H1 (cell line): ENCODE data around the gene SSX7. TPM values are rescaled to one million over a fixed set of nuclear protein-coding genes. Genes with fewer than 3 reads are reported as not detected.
"Not testable (repeated sequence)": the region's sequence is repeated elsewhere in the genome, so short reads cannot be mapped to it uniquely, and the experiment has no call there.

Experiments
- CTCF ChIA-PET: fragments of 300-600 bp; sonication (Branson Sonifier 250); formaldehyde crosslinking; loops from one replicate; lab custom pipeline; 2021; ENCODE audit not compliant: partially characterized antibody; lab: Charles Lee
- POLR2A ChIA-PET: fragments of 300-600 bp; sonication (Branson Sonifier 250); formaldehyde crosslinking; loops from one replicate; lab custom pipeline; 2021; ENCODE audit warnings: inconsistent platforms; ENCODE audit not compliant: partially characterized antibody; lab: Charles Lee
- DNase-seq, 2 experiments: peaks; one replicate each; pipeline versions ENCODE4 v3.0.0 to v3.0.0-alpha.2; 2010 to 2022; ENCODE audit warnings: low spot score in 2 of 2, low read depth in 1 of 2, mixed read lengths in 1 of 2
- FAIRE-seq: peaks from 2 replicates; lab custom pipeline; 2011; peaks lifted over from hg19 to GRCh38; lab: Jason Lieb, UNC
- H2AFZ ChIP-seq: 2 replicates; pipeline ENCODE4 v1.8.1; 2012; ENCODE audit warnings: low read length, inconsistent platforms
- H2AK5ac ChIP-seq: 2 replicates; pipeline ENCODE4 v1.6.1; 2013; ENCODE audit warnings: low read depth, low read length
- H2BK120ac ChIP-seq: replicated peaks from 2 replicates; pipeline ENCODE3; 2013; ENCODE audit warnings: low read depth, low read length, inconsistent platforms
- H2BK12ac ChIP-seq: 2 replicates; pipeline ENCODE4 v1.6.1; 2013; ENCODE audit warnings: low read depth, low read length
- H2BK15ac ChIP-seq: 2 replicates; pipeline ENCODE4 v1.6.1; 2013; ENCODE audit warnings: low read length
- H2BK20ac ChIP-seq: 2 replicates; pipeline ENCODE4 v1.6.1; 2013; ENCODE audit warnings: low read length
- H2BK5ac ChIP-seq: 2 replicates; pipeline ENCODE4 v1.6.1; 2013; ENCODE audit warnings: low read depth, low read length
- H3K14ac ChIP-seq: 2 replicates; pipeline ENCODE4 v1.6.1; 2013; ENCODE audit warnings: inconsistent platforms; ENCODE audit not compliant: insufficient read length
- H3K18ac ChIP-seq: 2 replicates; pipeline ENCODE4 v1.6.1; 2013; ENCODE audit warnings: low read length; ENCODE audit errors: extremely low read depth
- H3K23ac ChIP-seq: 2 replicates; pipeline ENCODE4 v1.6.1; 2013; ENCODE audit warnings: inconsistent platforms; ENCODE audit not compliant: insufficient read length
- H3K23me2 ChIP-seq: 2 replicates; pipeline ENCODE4 v1.6.1; 2013; ENCODE audit warnings: low read depth, low read length
- H3K27ac ChIP-seq: 2 replicates; pipeline ENCODE4 v1.6.1; 2011; ENCODE audit warnings: low read depth, low read length, inconsistent platforms
- H3K27me3 ChIP-seq, 4 experiments: replicated peaks in 1 of 4; 1 replicate in 1 of 4; 2 replicates in 3 of 4; pipeline versions ENCODE4 v1.6.1 to v1.8.1; 2011 to 2013; ENCODE audit warnings: low read length in 3 of 4, mild to moderate bottlenecking in 3 of 4, inconsistent platforms in 2 of 4, mixed read lengths in 2 of 4, moderate library complexity in 1 of 4; ENCODE audit not compliant: control insufficient read depth in 3 of 4, insufficient read depth in 3 of 4; ENCODE audit errors: extremely low read depth in 1 of 4
- H3K36me3 ChIP-seq, 4 experiments: 2 replicates each; pipeline versions ENCODE4 v1.6.1 to v1.8.1; 2011 to 2013; ENCODE audit warnings: mild to moderate bottlenecking in 4 of 4, low read length in 3 of 4, moderate library complexity in 2 of 4, control low read depth in 1 of 4, inconsistent platforms in 1 of 4; ENCODE audit not compliant: insufficient read depth in 4 of 4, control insufficient read depth in 2 of 4
- H3K4ac ChIP-seq: replicated peaks from 2 replicates; pipeline ENCODE3; 2013; ENCODE audit warnings: low read length, low read depth, mixed read lengths, inconsistent platforms; ENCODE audit not compliant: insufficient read length
- H3K4me1 ChIP-seq, 4 experiments: replicated peaks in 1 of 4; 1 replicate in 1 of 4; 2 replicates in 3 of 4; pipeline versions ENCODE4 v1.6.1 to v1.8.1; 2011 to 2013; ENCODE audit warnings: low read length in 3 of 4, inconsistent platforms in 2 of 4, mixed read lengths in 1 of 4; ENCODE audit not compliant: insufficient read depth in 4 of 4, control insufficient read depth in 3 of 4
- H3K4me2 ChIP-seq, 2 experiments: 2 replicates each; pipeline versions ENCODE4 v1.6.1 to v1.8.1; 2011 to 2013; ENCODE audit warnings: low read depth in 2 of 2, low read length in 2 of 2, control low read depth in 1 of 2, inconsistent platforms in 1 of 2, mild to moderate bottlenecking in 1 of 2; ENCODE audit not compliant: insufficient read depth in 1 of 2
- H3K4me3 ChIP-seq, 4 experiments: fragments of 200-600, 300-600 bp in 1 of 4; sonication (generic), shearing (Covaris generic), sonication (Bioruptor Twin) in 1 of 4; 2 replicates each; pipeline versions ENCODE4 v1.5.1 to v1.8.1; 2011 to 2016; ENCODE audit warnings: low read length in 4 of 4, low read depth in 3 of 4, control low read depth in 2 of 4, inconsistent platforms in 2 of 4, mild to moderate bottlenecking in 2 of 4, mixed read lengths in 1 of 4, moderate library complexity in 1 of 4; ENCODE audit not compliant: insufficient read depth in 2 of 4; ENCODE audit errors: extremely low read depth in 1 of 4
- H3K56ac ChIP-seq: replicated peaks from 2 replicates; pipeline ENCODE3; 2013; ENCODE audit warnings: low read depth, mild to moderate bottlenecking, mixed read lengths, low read length, inconsistent platforms; ENCODE audit not compliant: insufficient read length
- H3K79me1 ChIP-seq: 2 replicates; pipeline ENCODE4 v1.6.1; 2013; ENCODE audit warnings: low read depth, low read length, control low read depth
- H3K79me2 ChIP-seq, 2 experiments: 2 replicates each; pipeline versions ENCODE4 v1.6.1 to v1.8.1; 2012 to 2013; ENCODE audit warnings: low read length in 2 of 2, mild to moderate bottlenecking in 2 of 2, inconsistent platforms in 1 of 2; ENCODE audit not compliant: insufficient read depth in 2 of 2, control insufficient read depth in 1 of 2
- H3K9ac ChIP-seq, 4 experiments: replicated peaks in 1 of 4; 1 replicate in 1 of 4; 2 replicates in 3 of 4; pipeline versions ENCODE4 v1.6.1 to v1.8.1; 2011 to 2013; ENCODE audit warnings: low read depth in 3 of 4, low read length in 3 of 4, control low read depth in 2 of 4, mild to moderate bottlenecking in 2 of 4, moderate library complexity in 2 of 4, inconsistent platforms in 1 of 4; ENCODE audit errors: extremely low read depth in 1 of 4
- H3K9me3 ChIP-seq, 2 experiments: 2 replicates each; pipeline versions ENCODE4 v1.6.1 to v1.8.1; 2012 to 2013; ENCODE audit warnings: mild to moderate bottlenecking in 2 of 2, moderate library complexity in 2 of 2, control low read depth in 1 of 2, inconsistent platforms in 1 of 2, low read depth in 1 of 2, low read length in 1 of 2, mixed read lengths in 1 of 2; ENCODE audit not compliant: insufficient read depth in 2 of 2
- H4K20me1 ChIP-seq, 2 experiments: replicated peaks in 1 of 2; 2 replicates each; pipeline versions ENCODE3 to v1.8.1; 2011 to 2013; ENCODE audit warnings: inconsistent platforms in 2 of 2, low read length in 2 of 2, mild to moderate bottlenecking in 1 of 2; ENCODE audit not compliant: insufficient read depth in 2 of 2, control insufficient read depth in 1 of 2
- H4K5ac ChIP-seq: 2 replicates; pipeline ENCODE4 v1.6.1; 2013; ENCODE audit warnings: low read length, low read depth, mixed read lengths, inconsistent platforms; ENCODE audit not compliant: insufficient read length
- H4K8ac ChIP-seq: 2 replicates; pipeline ENCODE4 v1.8.0; 2013; ENCODE audit warnings: mild to moderate bottlenecking, moderate library complexity, low read length, inconsistent platforms; ENCODE audit not compliant: insufficient read depth; ENCODE audit errors: extremely low read depth
- H4K91ac ChIP-seq: replicated peaks from 2 replicates; pipeline ENCODE3; 2013; ENCODE audit warnings: low read length, mixed read lengths, inconsistent platforms; ENCODE audit not compliant: insufficient read length
- WGBS, 2 experiments: shearing (Covaris generic) in 1 of 2; methylation state at CpG; one replicate each; pipeline versions ENCODE4 v1.1.6 to v1.1.7; 2013 to 2015; ENCODE audit warnings: low lambda C conversion rate in 2 of 2, mixed read lengths in 2 of 2, inconsistent platforms in 1 of 2, low coverage in 1 of 2, missing lambda C conversion rate in 1 of 2; ENCODE audit not compliant: insufficient replicate concordance in 2 of 2, insufficient coverage in 1 of 2, insufficient read length in 1 of 2; ENCODE audit errors: extremely low coverage in 1 of 2, missing lambda C conversion rate in 1 of 2; 5-methylcytosine and 5-hydroxymethylcytosine counted together
- polyA plus RNA-seq, 7 experiments: library from polyadenylated mRNA; depleted of rRNA in 3 of 7; stranded (reverse) in 5 of 7; unstranded in 2 of 7; fragments of >200 nt in 5 of 7; fragments of 200-250 nt in 2 of 7; gene quantifications; 1 replicate in 5 of 7; 2 replicates in 1 of 7; 4 replicates in 1 of 7; pipeline versions ENCODE4 v1.2.1 to v1.2.3, GENCODE V29; 2011 to 2013; ENCODE audit warnings: missing spikeins in 2 of 7, mixed read lengths in 2 of 7
- total RNA-seq: library from RNA; stranded (reverse); fragmentation: NEBNext Ultra II Directional; extraction: Animal tissue kit (Norgen Biotek cat#: 25700); gene quantifications from 2 replicates; pipeline ENCODE4 v1.2.1, GENCODE V29; 2021

Gene SSX7
- total and polyA plus RNA-seq, 2 of the 8 experiments (the other 6 are each of a cell fraction or from before 2014, with no cell fraction given): not detected

DNA sequence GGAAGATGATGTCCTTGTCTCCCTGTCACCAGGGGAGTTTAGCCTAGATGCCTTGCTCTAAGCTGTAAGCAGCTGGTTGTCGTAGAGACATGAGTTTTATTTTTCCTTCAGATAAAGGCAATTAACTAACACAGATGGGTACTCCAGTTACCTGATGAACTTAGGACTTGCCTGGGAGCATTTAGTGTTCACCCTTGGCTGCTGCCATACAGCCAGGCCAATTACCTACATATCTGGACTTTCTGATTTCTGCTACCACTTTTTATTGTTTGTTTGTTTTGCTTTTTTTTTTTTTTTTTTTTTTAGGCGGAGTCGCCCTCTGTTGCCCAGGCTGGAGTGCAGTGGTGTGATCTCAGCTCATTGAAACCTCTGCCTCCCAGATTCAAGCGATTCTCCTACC is 37.3 kb upstream of the SSX7 start:
- H2AK5ac ChIP-seq, H3K4me3 ChIP-seq, CTCF ChIA-PET, H3K23ac ChIP-seq, H4K8ac ChIP-seq, H2AFZ ChIP-seq, H3K4me1 ChIP-seq, H4K20me1 ChIP-seq, H3K79me2 ChIP-seq, H3K9ac ChIP-seq, H3K9me3 ChIP-seq, H2BK12ac ChIP-seq, H3K4me2 ChIP-seq, H3K27me3 ChIP-seq, H3K27ac ChIP-seq, FAIRE-seq, H3K36me3 ChIP-seq, H3K4ac ChIP-seq, H2BK120ac ChIP-seq, H4K5ac ChIP-seq, H3K56ac ChIP-seq, H4K91ac ChIP-seq, H3K18ac ChIP-seq, DNase-seq, H2BK5ac ChIP-seq, H2BK20ac ChIP-seq, H3K79me1 ChIP-seq, POLR2A ChIA-PET, H3K14ac ChIP-seq, H2BK15ac ChIP-seq, H3K23me2 ChIP-seq: not testable (repeated sequence)
- WGBS, 2 experiments: no CpG with 5 or more reads among the region's 4 CpGs

DNA sequence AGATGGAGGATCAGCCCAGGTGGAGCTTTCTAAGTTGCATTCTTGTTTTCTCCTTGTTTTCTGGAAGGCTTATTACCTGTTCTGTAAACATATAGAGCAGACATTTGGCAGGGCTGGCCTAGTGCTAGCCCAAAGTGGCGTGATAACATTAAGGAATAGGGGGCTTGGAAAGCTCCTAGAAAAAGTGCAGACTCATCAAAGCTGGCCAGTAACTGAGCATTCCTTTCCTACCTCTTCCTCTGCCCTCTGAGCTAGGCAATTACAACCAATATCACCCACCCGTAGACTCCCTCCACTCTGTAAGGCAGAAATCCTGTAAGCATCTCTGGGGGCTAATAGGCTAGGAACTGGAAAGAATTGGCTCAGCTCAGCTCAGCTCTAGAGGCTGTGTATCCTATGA is 7.5 kb upstream of the SSX7 start:
- H3K23me2 ChIP-seq, H2AFZ ChIP-seq, H3K23ac ChIP-seq, H3K4me2 ChIP-seq, CTCF ChIA-PET, H3K27ac ChIP-seq, H3K14ac ChIP-seq, DNase-seq, H2BK120ac ChIP-seq, H3K4me3 ChIP-seq, H2BK12ac ChIP-seq, H3K79me1 ChIP-seq, POLR2A ChIA-PET, H2BK5ac ChIP-seq, H4K20me1 ChIP-seq, H4K91ac ChIP-seq, H3K27me3 ChIP-seq, H3K18ac ChIP-seq, H3K79me2 ChIP-seq, H3K4ac ChIP-seq, H4K8ac ChIP-seq, H3K9ac ChIP-seq, H4K5ac ChIP-seq, H2BK20ac ChIP-seq, FAIRE-seq, H3K4me1 ChIP-seq, H3K9me3 ChIP-seq, H2AK5ac ChIP-seq, H3K36me3 ChIP-seq, H3K56ac ChIP-seq, H2BK15ac ChIP-seq: not testable (repeated sequence)
- WGBS, 2 experiments: 88% methylated on average over 2 of the region's 2 CpGs; no CpG with 5 or more reads in 1 of the 2 experiments
